HTERT RPE-1 (cell line): Measurements from ENCODE around the gene HERC2.
"Not testable (repeated sequence)": the region's sequence is repeated elsewhere in the genome, so short reads cannot be mapped to it uniquely, and the experiment has no call there.

Experiments used
- in situ Hi-C: fragments of 300-500 bp; cut with MboI; formaldehyde crosslinking; loops from 4 replicates; pipeline ENCODE4 v1.14.3; 2020; ENCODE audit warnings: low sequenced_read_pairs

Gene HERC2

GRCh38 chr15:28286031-28286430, 35.9 kb downstream of the HERC2 start:
- in situ Hi-C loops = no loop called here

GRCh38 chr15:28281876-28282275, 40.1 kb downstream of the HERC2 start:
- in situ Hi-C loops = no loop called here

GRCh38 chr15:28274635-28275034, 47.3 kb downstream of the HERC2 start:
- in situ Hi-C loops = no loop called here

GRCh38 chr15:28273873-28274610, 47.9 kb downstream of the HERC2 start:
- in situ Hi-C loops = no loop called here

- in situ Hi-C loops = no loop called here
Observed at GRCh38 chr15:28273468-28273867, 48.5 kb downstream of the HERC2 start.

GRCh38 chr15:28272587-28272986, 49.4 kb downstream of the HERC2 start:
- in situ Hi-C loops = no loop called here

GRCh38 chr15:28271697-28272260, 50.2 kb downstream of the HERC2 start:
- in situ Hi-C loops = no loop called here

- in situ Hi-C loops = no loop called here
Observed at GRCh38 chr15:28269097-28269496, 52.9 kb downstream of the HERC2 start.

GRCh38 chr15:28267727-28268126, 54.3 kb downstream of the HERC2 start:
- in situ Hi-C loops = no loop called here

GRCh38 chr15:28265334-28266019, 56.5 kb downstream of the HERC2 start:
- in situ Hi-C loops = no loop called here

- in situ Hi-C loops = no loop called here
Observed at GRCh38 chr15:28264166-28264565, 57.8 kb downstream of the HERC2 start.

GRCh38 chr15:28262438-28262837, 59.5 kb downstream of the HERC2 start:
- in situ Hi-C loops = no loop called here

- in situ Hi-C loops = no loop called here
Observed at GRCh38 chr15:28260722-28261121, 61.3 kb downstream of the HERC2 start.

GRCh38 chr15:28260317-28260716, 61.7 kb downstream of the HERC2 start:
- in situ Hi-C loops = no loop called here

GRCh38 chr15:28255965-28256364, 66.0 kb downstream of the HERC2 start:
- in situ Hi-C loops = no loop called here

GRCh38 chr15:28252831-28253230, 69.1 kb downstream of the HERC2 start:
- in situ Hi-C loops = no loop called here

GRCh38 chr15:28246605-28247004, 75.4 kb downstream of the HERC2 start:
- in situ Hi-C loops = no loop called here

GRCh38 chr15:28243901-28244300, 78.1 kb downstream of the HERC2 start:
- in situ Hi-C loops = no loop called here

- in situ Hi-C loops = no loop called here
Observed at GRCh38 chr15:28243399-28243798, 78.6 kb downstream of the HERC2 start.

- in situ Hi-C loops = not testable (repeated sequence)
Observed at GRCh38 chr15:28238296-28238695, 83.7 kb downstream of the HERC2 start.

- in situ Hi-C loops = not testable (repeated sequence)
Observed at GRCh38 chr15:28231743-28232142, 90.2 kb downstream of the HERC2 start.

- in situ Hi-C loops = not testable (repeated sequence)
Observed at GRCh38 chr15:28231336-28231735, 90.6 kb downstream of the HERC2 start.
